Body of pancreas (tissue), 4 donors: ENCODE data around the gene PSD4. TPM values are rescaled to one million over a fixed set of nuclear protein-coding genes. Genes with fewer than 3 reads are reported as not detected.
A peak's percentile ranks its signal among the peaks of the same experiment; 100 is the strongest.

Experiments used
- ATAC-seq: fragments of 150-250 bp; one replicate; pipeline ENCODE4 v1.9.1; 2016
- DNase-seq, 4 donors: peaks; one replicate each; pipeline ENCODE4 v3.0.0-alpha.2; 2019
- H3K27ac ChIP-seq, 4 donors: fragments of 200-600 bp; sonication (generic); 1 replicate in 3 of 4; 2 replicates in 1 of 4; pipeline versions ENCODE4 v1.5.1 to v1.6.1; 2016 to 2019; ENCODE audit warnings: mild to moderate bottlenecking in 1 of 4, mixed read lengths in 1 of 4, moderate library complexity in 1 of 4
- H3K27me3 ChIP-seq, 2 donors: fragments of 200-600 bp; sonication (generic); one replicate each; pipeline ENCODE4 v1.6.0; 2016; ENCODE audit warnings: mild to moderate bottlenecking in 1 of 2
- H3K36me3 ChIP-seq, 2 donors: fragments of 200-600 bp; sonication (generic); replicated peaks in 1 of 2; 2 replicates each; pipeline ENCODE4 v1.5.1; 2016; ENCODE audit warnings: low read depth in 2 of 2; ENCODE audit not compliant: insufficient read depth in 1 of 2
- H3K4me1 ChIP-seq: fragments of 200-600 bp; sonication (generic); one replicate; pipeline ENCODE4 v1.6.0; 2016
- H3K4me3 ChIP-seq, 2 donors: fragments of 200-600 bp; sonication (generic); 1 replicate in 1 of 2; 2 replicates in 1 of 2; pipeline ENCODE4 v1.5.1; 2016 to 2019
- H3K9me3 ChIP-seq, 3 donors: fragments of 200-600 bp; sonication (generic); 1 replicate in 2 of 3; 2 replicates in 1 of 3; pipeline ENCODE4 v1.5.1; 2016
- POLR2A ChIP-seq, 3 donors: fragments of 450-650 bp; IDR thresholded peaks; one replicate each; pipeline ENCODE4 v1.6.1; 2016; ENCODE audit warnings: antibody characterized with exemption in 3 of 3, mild to moderate bottlenecking in 2 of 3
- WGBS, 2 donors: methylation state at CpG; one replicate each; pipeline ENCODE4 v1.1.5; 2017; 5-methylcytosine and 5-hydroxymethylcytosine counted together
- intact Hi-C: fragments of 100-400 bp; cut with DNase I; formaldehyde crosslinking; loops from one replicate; pipeline ENCODE4 v1.15.1; 2023
- total RNA-seq, 2 donors: library from RNA; depleted of rRNA; stranded (reverse); fragments of >200 nt; gene quantifications; one replicate each; pipeline ENCODE4 v1.1.0, GENCODE V29; 2016
- TF ChIP-seq, protein P1 (sequence below), 7 experiments: fragments of 450-650 bp in 4 of 7; fragments of 200-600 bp in 3 of 7; sonication (generic) in 3 of 7; IDR thresholded peaks; one replicate each; pipeline ENCODE4 v1.5.1; 2016 to 2019; ENCODE audit warnings: antibody characterized with exemption in 7 of 7

The PSD4 gene
- total RNA-seq, 2 donors from 2014 or later = 40.5 to 83.4 TPM

- ATAC-seq = no peak
- Histone ChIP-seq H3K4me1 (peaks cover 11% of the 10 kb centered on the region), H3K27ac (no peak overlapping the region), H3K36me3 (no peaks in the 10 kb centered on the region), H3K27me3 (no peaks in the 10 kb centered on the region), H3K9me3 (no peaks in the 10 kb centered on the region), H3K4me3 (no peak overlapping the region)
- intact Hi-C loops = no loop called here
- 82 to 96% methylated on average over 6 of the region's 6 CpGs for WGBS, 2 donors
- TF ChIP-seq, protein P1, sequence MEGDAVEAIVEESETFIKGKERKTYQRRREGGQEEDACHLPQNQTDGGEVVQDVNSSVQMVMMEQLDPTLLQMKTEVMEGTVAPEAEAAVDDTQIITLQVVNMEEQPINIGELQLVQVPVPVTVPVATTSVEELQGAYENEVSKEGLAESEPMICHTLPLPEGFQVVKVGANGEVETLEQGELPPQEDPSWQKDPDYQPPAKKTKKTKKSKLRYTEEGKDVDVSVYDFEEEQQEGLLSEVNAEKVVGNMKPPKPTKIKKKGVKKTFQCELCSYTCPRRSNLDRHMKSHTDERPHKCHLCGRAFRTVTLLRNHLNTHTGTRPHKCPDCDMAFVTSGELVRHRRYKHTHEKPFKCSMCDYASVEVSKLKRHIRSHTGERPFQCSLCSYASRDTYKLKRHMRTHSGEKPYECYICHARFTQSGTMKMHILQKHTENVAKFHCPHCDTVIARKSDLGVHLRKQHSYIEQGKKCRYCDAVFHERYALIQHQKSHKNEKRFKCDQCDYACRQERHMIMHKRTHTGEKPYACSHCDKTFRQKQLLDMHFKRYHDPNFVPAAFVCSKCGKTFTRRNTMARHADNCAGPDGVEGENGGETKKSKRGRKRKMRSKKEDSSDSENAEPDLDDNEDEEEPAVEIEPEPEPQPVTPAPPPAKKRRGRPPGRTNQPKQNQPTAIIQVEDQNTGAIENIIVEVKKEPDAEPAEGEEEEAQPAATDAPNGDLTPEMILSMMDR (IDR thresholded peaks at IDR 0.05) = no peak
- no peak for TF ChIP-seq POLR2A (IDR thresholded peaks at IDR 0.05)
- DNase-seq = no peak
These were observed 68.6 kb downstream of the PSD4 start for GRCh38 chr2:113242327-113242726.

DNA sequence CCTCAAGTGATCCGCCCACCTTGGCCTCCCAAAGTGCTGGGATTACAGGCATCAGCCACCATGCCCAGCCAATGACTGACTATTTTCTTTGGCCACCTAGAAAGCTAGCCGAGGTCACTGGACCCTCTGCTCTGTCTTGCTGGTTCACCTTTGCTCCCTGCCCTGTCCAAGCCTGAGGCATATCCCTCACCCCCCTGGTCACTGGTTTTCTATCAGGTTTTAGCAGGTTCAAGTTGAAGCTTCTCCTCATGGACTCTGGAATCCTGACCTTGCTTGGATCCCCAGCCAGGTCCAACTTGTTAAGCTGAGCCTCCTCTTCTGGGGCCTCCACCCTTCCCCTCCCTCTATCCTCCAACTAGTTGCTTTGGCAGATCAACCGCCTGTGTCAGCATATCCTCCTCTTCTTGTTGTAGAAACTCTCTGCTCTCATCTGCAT, 71.5 kb downstream of the PSD4 start:
- Histone ChIP-seq H3K4me3 (no peak overlapping the region), H3K27me3 (no peaks in the 10 kb centered on the region), H3K4me1 (peaks cover 11% of the 10 kb centered on the region), H3K9me3 (no peaks in the 10 kb centered on the region), H3K27ac (no peak overlapping the region), H3K36me3 (no peaks in the 10 kb centered on the region)
- intact Hi-C loops = loop anchor here (5.0 kb wide), 1 partner anchor 127 kb away; no protein-coding TSS in a partner anchor
- no peak for ATAC-seq
- WGBS, 2 donors = 78 to 80% methylated on average over 3 of the region's 3 CpGs
- no peak for DNase-seq
- TF ChIP-seq, protein P1 (IDR thresholded peaks at IDR 0.05) = no peak
- no peak for TF ChIP-seq POLR2A (IDR thresholded peaks at IDR 0.05)

DNA sequence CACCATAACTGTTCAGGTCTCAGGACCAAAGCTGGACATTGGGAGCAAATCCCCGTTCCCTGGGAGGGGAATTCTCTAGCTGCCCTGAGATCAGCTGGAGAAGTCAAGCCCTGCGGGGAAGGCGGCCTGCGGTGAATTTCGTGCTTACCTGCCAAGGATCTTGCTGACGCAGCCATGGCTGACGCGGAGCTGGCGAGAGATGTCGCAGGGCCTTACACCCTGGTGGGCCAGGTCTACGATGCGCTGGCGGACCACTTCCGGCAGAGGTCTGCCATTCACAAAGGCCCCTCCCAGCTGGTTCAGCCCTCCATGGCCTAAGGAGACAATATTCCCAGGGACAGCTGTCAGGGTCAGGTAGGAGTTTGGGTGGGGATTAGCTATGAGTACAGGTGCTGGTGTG, 72.8 kb downstream of the PSD4 start:
- TF ChIP-seq, protein P1 (IDR thresholded peaks at IDR 0.05) = no peak
- no peak for TF ChIP-seq POLR2A (IDR thresholded peaks at IDR 0.05)
- Histone ChIP-seq H3K4me1 (peaks cover 6% of the 10 kb centered on the region), H3K9me3 (no peaks in the 10 kb centered on the region), H3K36me3 (no peaks in the 10 kb centered on the region), H3K27ac (no peak overlapping the region), H3K27me3 (no peaks in the 10 kb centered on the region), H3K4me3 (no peak overlapping the region)
- intact Hi-C loops = loop anchor here (5.0 kb wide), 1 partner anchor 126 kb away; no protein-coding TSS in a partner anchor
- ATAC-seq = no peak
- WGBS, 2 donors = 82 to 85% methylated on average over 10 to 14 of the region's 14 CpGs
- no peak for DNase-seq

- peaks cover 6% of the 10 kb centered on the region for H3K4me1 ChIP-seq
- H3K9me3 ChIP-seq = no peaks in the 10 kb centered on the region
- intact Hi-C loops = loop anchor here (5.0 kb wide), 1 partner anchor 123 kb away; no protein-coding TSS in a partner anchor
- no peaks in the 10 kb centered on the region for H3K36me3 ChIP-seq
- H3K27me3 ChIP-seq = no peaks in the 10 kb centered on the region
- peak; percentile 80 to 85 (median 84) for DNase-seq
- TF ChIP-seq, protein P1 (IDR thresholded peaks at IDR 0.05) = peak; percentile 77 to 94 (median 90)
- no peak for TF ChIP-seq POLR2A (IDR thresholded peaks at IDR 0.05)
- ATAC-seq = peak; percentile 90
- WGBS, 2 donors = 26 to 31% methylated on average over 9 to 10 of the region's 10 CpGs
- no peak overlapping the region for H3K4me3 ChIP-seq
- H3K27ac ChIP-seq = no peak overlapping the region
These were observed 75.4 kb downstream of the PSD4 start for GRCh38 chr2:113248997-113249770.
